ENCODE results near the gene SIX1. TPM values are rescaled to one million over a fixed set of nuclear protein-coding genes. Genes with fewer than 3 reads are reported as not detected.

SIX1 gene
- total RNA-seq, 1 experiment from 2014 or later, result 0.59 TPM

DNA sequence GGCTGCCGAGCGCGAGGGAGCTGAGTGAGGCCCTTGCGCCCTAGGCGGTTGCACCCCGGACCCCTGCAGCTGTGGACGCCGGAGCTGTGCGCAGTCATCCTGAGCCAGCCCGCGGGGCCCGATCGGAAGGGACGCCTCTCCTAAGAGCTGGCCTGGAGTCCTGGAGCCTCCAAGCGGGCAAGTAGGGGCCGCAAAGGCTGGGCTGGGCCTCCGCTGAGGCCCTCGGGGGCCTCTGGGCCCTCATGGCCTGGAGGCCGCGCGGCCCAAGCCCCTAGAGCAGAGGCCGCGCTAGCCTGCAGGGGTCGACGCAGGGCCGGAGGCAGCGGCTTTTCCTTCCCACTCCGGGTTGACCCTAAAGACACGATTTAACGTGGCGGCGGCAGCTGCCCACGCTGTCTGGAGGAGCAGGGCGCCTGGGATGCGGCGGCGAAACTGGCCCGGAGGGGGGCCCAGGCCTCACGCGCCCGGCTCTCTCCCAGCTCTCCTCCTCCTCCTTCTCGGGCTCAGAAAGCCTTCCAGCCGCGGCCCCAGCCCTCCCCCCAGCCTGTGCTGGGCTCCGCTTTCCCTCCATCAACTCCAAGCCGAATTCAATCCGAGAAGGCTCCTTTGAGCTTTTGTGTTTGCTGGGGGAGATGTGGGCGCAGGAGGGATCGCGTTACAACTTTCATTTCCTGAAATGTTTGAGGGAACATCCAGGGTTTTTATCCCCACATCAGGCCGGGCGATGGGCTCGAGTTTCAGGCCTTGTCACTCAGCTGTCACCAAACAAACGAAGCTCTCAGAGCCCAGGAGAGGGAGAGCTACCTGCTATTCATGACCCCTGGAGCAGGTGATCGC is 11.6 kb downstream of the SIX1 start (continued):
- TF ChIP-seq ZNF263 (CRISPR knock-in tag; IDR thresholded peaks at IDR 0.05; ENCODE audit: low read depth) (0 out of 2 replicates have a peak, but pooled peaks have one; percentile 49), GTF2I (CRISPR knock-in tag; conservative IDR thresholded peaks at IDR 0.05) (peak; percentile 40; the same call in 1 of the 2 replicates)
- TF ChIP-seq, protein P1, sequence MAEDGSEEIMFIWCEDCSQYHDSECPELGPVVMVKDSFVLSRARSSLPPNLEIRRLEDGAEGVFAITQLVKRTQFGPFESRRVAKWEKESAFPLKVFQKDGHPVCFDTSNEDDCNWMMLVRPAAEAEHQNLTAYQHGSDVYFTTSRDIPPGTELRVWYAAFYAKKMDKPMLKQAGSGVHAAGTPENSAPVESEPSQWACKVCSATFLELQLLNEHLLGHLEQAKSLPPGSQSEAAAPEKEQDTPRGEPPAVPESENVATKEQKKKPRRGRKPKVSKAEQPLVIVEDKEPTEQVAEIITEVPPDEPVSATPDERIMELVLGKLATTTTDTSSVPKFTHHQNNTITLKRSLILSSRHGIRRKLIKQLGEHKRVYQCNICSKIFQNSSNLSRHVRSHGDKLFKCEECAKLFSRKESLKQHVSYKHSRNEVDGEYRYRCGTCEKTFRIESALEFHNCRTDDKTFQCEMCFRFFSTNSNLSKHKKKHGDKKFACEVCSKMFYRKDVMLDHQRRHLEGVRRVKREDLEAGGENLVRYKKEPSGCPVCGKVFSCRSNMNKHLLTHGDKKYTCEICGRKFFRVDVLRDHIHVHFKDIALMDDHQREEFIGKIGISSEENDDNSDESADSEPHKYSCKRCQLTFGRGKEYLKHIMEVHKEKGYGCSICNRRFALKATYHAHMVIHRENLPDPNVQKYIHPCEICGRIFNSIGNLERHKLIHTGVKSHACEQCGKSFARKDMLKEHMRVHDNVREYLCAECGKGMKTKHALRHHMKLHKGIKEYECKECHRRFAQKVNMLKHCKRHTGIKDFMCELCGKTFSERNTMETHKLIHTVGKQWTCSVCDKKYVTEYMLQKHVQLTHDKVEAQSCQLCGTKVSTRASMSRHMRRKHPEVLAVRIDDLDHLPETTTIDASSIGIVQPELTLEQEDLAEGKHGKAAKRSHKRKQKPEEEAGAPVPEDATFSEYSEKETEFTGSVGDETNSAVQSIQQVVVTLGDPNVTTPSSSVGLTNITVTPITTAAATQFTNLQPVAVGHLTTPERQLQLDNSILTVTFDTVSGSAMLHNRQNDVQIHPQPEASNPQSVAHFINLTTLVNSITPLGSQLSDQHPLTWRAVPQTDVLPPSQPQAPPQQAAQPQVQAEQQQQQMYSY (CRISPR knock-in tag; IDR thresholded peaks at IDR 0.05), result peak; percentile 38; the same call in 1 of the 2 replicates

DNA sequence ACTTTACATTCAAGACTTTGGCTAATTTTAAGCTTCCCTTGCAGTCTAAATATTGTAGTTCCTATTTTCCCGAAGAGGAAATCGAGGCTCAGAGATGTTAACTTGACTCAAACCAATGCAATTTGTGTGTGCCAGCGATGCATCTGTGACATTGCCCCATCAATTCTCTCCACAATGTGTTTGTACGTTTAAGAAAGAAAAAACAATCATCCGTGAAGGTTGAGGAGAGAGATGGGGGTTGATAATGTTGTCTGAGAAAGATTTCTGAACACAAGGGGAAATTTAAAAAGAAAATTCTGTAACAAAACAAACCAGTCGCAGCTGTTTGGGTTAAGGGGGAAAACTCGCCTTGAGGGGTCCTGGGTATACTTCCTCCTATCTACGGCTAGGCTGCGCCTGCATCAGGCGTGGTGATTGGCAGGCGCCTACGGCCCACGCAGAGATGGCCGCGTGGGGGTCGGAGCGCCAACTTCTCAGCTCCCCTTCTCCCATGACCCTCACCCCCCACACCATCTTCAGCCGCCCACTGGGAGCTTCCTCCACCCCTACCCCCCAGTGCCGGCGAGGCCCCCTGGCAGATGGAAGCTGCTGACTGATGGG is 12.3 kb downstream of the SIX1 start:
- ChIA-PET POLR2A (interaction anchor here (0.6 to 1.7 kb wide), 8 partner anchors 10 to 822 kb away, joined by 3 to 8 read pairs (median 4); partner anchors contain the start of gene SIX1), CTCF (interaction anchor here (0.5 to 1.8 kb wide), 10 partner anchors 9 to 389 kb away, joined by 3 to 13 read pairs (median 5); partner anchors contain the start of gene SIX6)
- Mint-ChIP-seq H3K36me3 (no peaks in the 10 kb centered on the region), H3K4me1 (peaks cover 53% of the 10 kb centered on the region), H3K9me3 (no peaks in the 10 kb centered on the region), H3K27ac (no peak overlapping the region), H3K27me3 (ENCODE audit: low read depth) (peaks cover 71% of the 10 kb centered on the region), H3K4me3 (peak overlapping the region; percentile 70)
- ATAC-seq (no peak), DNase-seq (ENCODE audit: low spot score) (no peak)
- TF ChIP-seq SP1 (CRISPR knock-in tag; conservative IDR thresholded peaks at IDR 0.05), result no peak
- TF ChIP-seq SOX15 (CRISPR knock-in tag; IDR thresholded peaks at IDR 0.05), result no peak

DNA sequence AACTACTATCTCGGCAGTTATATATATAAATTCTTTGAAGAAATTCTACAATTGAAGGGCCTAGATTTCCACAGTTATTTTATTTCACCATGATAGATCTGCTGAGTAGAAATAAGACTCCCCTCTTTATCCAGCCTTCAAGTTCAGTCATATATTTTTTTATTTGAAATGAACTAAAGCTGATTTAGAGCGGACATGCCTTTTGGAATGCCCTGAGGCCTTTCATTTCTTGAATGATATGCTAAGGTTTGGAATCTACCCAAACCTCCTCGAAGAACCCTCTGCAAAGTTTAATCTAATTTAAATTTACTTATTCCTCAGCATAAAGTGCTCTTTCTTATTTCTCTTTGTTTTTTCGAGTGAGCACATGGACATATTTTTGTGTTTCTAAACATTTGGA is 15.1 kb downstream of the SIX1 start:
- ChIA-PET POLR2A (no interaction called here), CTCF (interaction anchor here (1.5 kb wide), 1 partner anchor 555 kb away, joined by 4 read pairs; no protein-coding TSS in a partner anchor)
- H3K36me3 Mint-ChIP-seq, result no peaks in the 10 kb centered on the region
- H3K27ac Mint-ChIP-seq, result no peak overlapping the region
- no peak overlapping the region for H3K4me3 Mint-ChIP-seq
- DNase-seq (ENCODE audit: low spot score), result no peak
- H3K27me3 Mint-ChIP-seq (ENCODE audit: low read depth), result peaks cover 43% of the 10 kb centered on the region
- TF ChIP-seq, protein P2, sequence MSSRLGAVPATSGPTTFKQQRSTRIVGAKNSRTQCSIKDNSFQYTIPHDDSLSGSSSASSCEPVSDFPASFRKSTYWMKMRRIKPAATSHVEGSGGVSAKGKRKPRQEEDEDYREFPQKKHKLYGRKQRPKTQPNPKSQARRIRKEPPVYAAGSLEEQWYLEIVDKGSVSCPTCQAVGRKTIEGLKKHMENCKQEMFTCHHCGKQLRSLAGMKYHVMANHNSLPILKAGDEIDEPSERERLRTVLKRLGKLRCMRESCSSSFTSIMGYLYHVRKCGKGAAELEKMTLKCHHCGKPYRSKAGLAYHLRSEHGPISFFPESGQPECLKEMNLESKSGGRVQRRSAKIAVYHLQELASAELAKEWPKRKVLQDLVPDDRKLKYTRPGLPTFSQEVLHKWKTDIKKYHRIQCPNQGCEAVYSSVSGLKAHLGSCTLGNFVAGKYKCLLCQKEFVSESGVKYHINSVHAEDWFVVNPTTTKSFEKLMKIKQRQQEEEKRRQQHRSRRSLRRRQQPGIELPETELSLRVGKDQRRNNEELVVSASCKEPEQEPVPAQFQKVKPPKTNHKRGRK (CRISPR knock-in tag; IDR thresholded peaks at IDR 0.05; ENCODE audit: borderline replicate concordance), result no peak
- no peak for TF ChIP-seq GTF2I (CRISPR knock-in tag; conservative IDR thresholded peaks at IDR 0.05)
- TF ChIP-seq, protein P3, sequence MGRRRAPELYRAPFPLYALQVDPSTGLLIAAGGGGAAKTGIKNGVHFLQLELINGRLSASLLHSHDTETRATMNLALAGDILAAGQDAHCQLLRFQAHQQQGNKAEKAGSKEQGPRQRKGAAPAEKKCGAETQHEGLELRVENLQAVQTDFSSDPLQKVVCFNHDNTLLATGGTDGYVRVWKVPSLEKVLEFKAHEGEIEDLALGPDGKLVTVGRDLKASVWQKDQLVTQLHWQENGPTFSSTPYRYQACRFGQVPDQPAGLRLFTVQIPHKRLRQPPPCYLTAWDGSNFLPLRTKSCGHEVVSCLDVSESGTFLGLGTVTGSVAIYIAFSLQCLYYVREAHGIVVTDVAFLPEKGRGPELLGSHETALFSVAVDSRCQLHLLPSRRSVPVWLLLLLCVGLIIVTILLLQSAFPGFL (CRISPR knock-in tag; IDR thresholded peaks at IDR 0.05; ENCODE audit: borderline replicate concordance), result no peak
- no peak for TF ChIP-seq TEAD4 (CRISPR knock-in tag; IDR thresholded peaks at IDR 0.05)
- TF ChIP-seq KAT7 (CRISPR knock-in tag; IDR thresholded peaks at IDR 0.05; ENCODE audit: borderline replicate concordance), result no peak
- H3K4me1 Mint-ChIP-seq, result peaks cover 29% of the 10 kb centered on the region
- no peaks in the 10 kb centered on the region for H3K9me3 Mint-ChIP-seq
- no peak for ATAC-seq

DNA sequence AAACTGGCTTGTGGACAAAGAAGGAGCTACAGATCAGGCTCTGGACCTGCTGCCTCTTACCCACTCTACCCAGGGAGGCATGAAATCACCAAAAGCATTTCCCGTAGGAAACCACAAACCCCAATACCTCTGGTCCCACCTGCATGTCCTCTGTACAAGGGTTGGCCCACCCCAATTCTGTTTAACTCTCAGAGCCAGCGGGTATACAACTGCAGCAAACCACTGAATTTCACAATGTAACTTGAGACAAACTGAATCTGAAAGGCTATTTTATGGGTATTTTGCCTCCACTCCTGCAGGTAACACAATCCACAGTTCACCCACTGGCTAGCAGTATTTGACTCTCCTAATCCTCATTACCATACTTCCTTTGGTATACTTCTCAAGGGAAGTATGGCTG is 16.5 kb downstream of the SIX1 start:
- DNase-seq (ENCODE audit: low spot score) (no peak), ATAC-seq (peak; percentile 62)
- H3K9me3 Mint-ChIP-seq, result no peaks in the 10 kb centered on the region
- peaks cover 29% of the 10 kb centered on the region for H3K27me3 Mint-ChIP-seq (ENCODE audit: low read depth)
- H3K36me3 Mint-ChIP-seq, result no peaks in the 10 kb centered on the region
- no peak overlapping the region for H3K27ac Mint-ChIP-seq
- peaks cover 18% of the 10 kb centered on the region for H3K4me1 Mint-ChIP-seq
- ChIA-PET CTCF (interaction anchor here (0.6 to 1.5 kb wide), 4 partner anchors 21 to 556 kb away, joined by 3 to 4 read pairs (median 4); partner anchors contain the start of genes SLC38A6 and TRMT5), POLR2A (no interaction called here)
- TF ChIP-seq GRHL2 (CRISPR knock-in tag; IDR thresholded peaks at IDR 0.05; ENCODE audit: insufficient replicate concordance, severe bottlenecking) (no peak), RELA (CRISPR knock-in tag; IDR thresholded peaks at IDR 0.05; ENCODE audit: borderline replicate concordance) (no peak), ZNF121 (CRISPR knock-in tag; IDR thresholded peaks at IDR 0.05) (no peak), CBFB (CRISPR knock-in tag; IDR thresholded peaks at IDR 0.05; ENCODE audit: low read depth) (no peak), NR2C2 (CRISPR knock-in tag; IDR thresholded peaks at IDR 0.05) (no peak), ZNF317 (CRISPR knock-in tag; IDR thresholded peaks at IDR 0.05; ENCODE audit: borderline replicate concordance, low read depth) (no peak), SMAD4 (CRISPR knock-in tag; IDR thresholded peaks at IDR 0.05) (no peak)
- TF ChIP-seq, protein P4, sequence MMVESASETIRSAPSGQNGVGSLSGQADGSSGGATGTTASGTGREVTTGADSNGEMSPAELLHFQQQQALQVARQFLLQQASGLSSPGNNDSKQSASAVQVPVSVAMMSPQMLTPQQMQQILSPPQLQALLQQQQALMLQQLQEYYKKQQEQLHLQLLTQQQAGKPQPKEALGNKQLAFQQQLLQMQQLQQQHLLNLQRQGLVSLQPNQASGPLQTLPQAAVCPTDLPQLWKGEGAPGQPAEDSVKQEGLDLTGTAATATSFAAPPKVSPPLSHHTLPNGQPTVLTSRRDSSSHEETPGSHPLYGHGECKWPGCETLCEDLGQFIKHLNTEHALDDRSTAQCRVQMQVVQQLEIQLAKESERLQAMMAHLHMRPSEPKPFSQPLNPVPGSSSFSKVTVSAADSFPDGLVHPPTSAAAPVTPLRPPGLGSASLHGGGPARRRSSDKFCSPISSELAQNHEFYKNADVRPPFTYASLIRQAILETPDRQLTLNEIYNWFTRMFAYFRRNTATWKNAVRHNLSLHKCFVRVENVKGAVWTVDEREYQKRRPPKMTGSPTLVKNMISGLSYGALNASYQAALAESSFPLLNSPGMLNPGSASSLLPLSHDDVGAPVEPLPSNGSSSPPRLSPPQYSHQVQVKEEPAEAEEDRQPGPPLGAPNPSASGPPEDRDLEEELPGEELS (CRISPR knock-in tag; IDR thresholded peaks at IDR 0.05), result no peak
- TF ChIP-seq, protein P5, sequence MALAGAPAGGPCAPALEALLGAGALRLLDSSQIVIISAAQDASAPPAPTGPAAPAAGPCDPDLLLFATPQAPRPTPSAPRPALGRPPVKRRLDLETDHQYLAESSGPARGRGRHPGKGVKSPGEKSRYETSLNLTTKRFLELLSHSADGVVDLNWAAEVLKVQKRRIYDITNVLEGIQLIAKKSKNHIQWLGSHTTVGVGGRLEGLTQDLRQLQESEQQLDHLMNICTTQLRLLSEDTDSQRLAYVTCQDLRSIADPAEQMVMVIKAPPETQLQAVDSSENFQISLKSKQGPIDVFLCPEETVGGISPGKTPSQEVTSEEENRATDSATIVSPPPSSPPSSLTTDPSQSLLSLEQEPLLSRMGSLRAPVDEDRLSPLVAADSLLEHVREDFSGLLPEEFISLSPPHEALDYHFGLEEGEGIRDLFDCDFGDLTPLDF (CRISPR knock-in tag; IDR thresholded peaks at IDR 0.05), result no peak
- no peak overlapping the region for H3K4me3 Mint-ChIP-seq

Data from WTC11 (cell line).